Liver (tissue), 9 donors: ENCODE results near the gene TECTA. TPM values are rescaled to one million over a fixed set of nuclear protein-coding genes. Genes with fewer than 3 reads are reported as not detected.
A peak's percentile ranks its signal among the peaks of the same experiment; 100 is the strongest.

ENCODE experiments used
- DNase-seq: peaks from one replicate; pipeline ENCODE4 v3.0.0-alpha.2; 2017; ENCODE audit warnings: low spot score
- H3K27ac ChIP-seq, 2 donors: one replicate each; pipeline ENCODE4 v1.7.0; 2013; ENCODE audit warnings: inconsistent platforms in 2 of 2, low read length in 2 of 2, control low read depth in 1 of 2, low read depth in 1 of 2, mild to moderate bottlenecking in 1 of 2
- H3K27me3 ChIP-seq, 4 donors: one replicate each; pipeline versions ENCODE4 v1.6.1 to v1.7.0; 2013; ENCODE audit warnings: low read length in 3 of 4, inconsistent platforms in 1 of 4, mild to moderate bottlenecking in 1 of 4, moderate library complexity in 1 of 4; ENCODE audit not compliant: control insufficient read depth in 4 of 4, insufficient read depth in 4 of 4
- H3K36me3 ChIP-seq, 4 donors: one replicate each; pipeline versions ENCODE4 v1.6.1 to v1.7.0; 2013; ENCODE audit warnings: low read length in 3 of 4, mild to moderate bottlenecking in 3 of 4, low read depth in 1 of 4, moderate library complexity in 1 of 4; ENCODE audit not compliant: control insufficient read depth in 4 of 4, insufficient read depth in 3 of 4
- H3K4me1 ChIP-seq, 4 donors: one replicate each; pipeline versions ENCODE4 v1.6.1 to v1.7.0; 2013; ENCODE audit warnings: low read length in 3 of 4, mild to moderate bottlenecking in 3 of 4, moderate library complexity in 1 of 4; ENCODE audit not compliant: control insufficient read depth in 4 of 4, insufficient read depth in 4 of 4
- H3K4me3 ChIP-seq, 3 donors: one replicate each; pipeline versions ENCODE4 v1.6.1 to v1.7.0; 2013; ENCODE audit warnings: low read length in 3 of 3, control low read depth in 1 of 3, low read depth in 1 of 3, mild to moderate bottlenecking in 1 of 3
- H3K9ac ChIP-seq, 2 donors: one replicate each; pipeline ENCODE4 v1.7.0; 2013; ENCODE audit warnings: low read length in 2 of 2, mild to moderate bottlenecking in 2 of 2, moderate library complexity in 2 of 2, control low read depth in 1 of 2, low read depth in 1 of 2
- H3K9me3 ChIP-seq, 4 donors: one replicate each; pipeline versions ENCODE4 v1.6.1 to v1.7.0; 2013; ENCODE audit warnings: low read length in 3 of 4; ENCODE audit not compliant: control insufficient read depth in 4 of 4
- FOXA1 ChIP-seq: IDR thresholded peaks from 2 replicates; pipeline ENCODE4 v1.6.1; 2016; ENCODE audit warnings: antibody characterized with exemption
- HNF4A ChIP-seq, 2 donors: conservative IDR thresholded peaks; 2 replicates each; pipeline ENCODE4 v1.6.1; 2016; ENCODE audit warnings: antibody characterized with exemption in 2 of 2, mild to moderate bottlenecking in 2 of 2
- HNF4G ChIP-seq: IDR thresholded peaks from 2 replicates; pipeline ENCODE4 v1.6.1; 2016; ENCODE audit warnings: antibody characterized with exemption
- NR2F2 ChIP-seq: IDR thresholded peaks from 2 replicates; pipeline ENCODE4 v1.6.1; 2016; ENCODE audit warnings: antibody characterized with exemption
- RXRA ChIP-seq, 2 donors: IDR thresholded peaks; 2 replicates each; pipeline ENCODE4 v1.6.1; 2017 to 2018; ENCODE audit warnings: antibody characterized with exemption in 2 of 2, mild to moderate bottlenecking in 1 of 2
- SP1 ChIP-seq: IDR thresholded peaks from 2 replicates; pipeline ENCODE4 v1.6.1; 2018; ENCODE audit warnings: antibody characterized with exemption, mild to moderate bottlenecking
- WGBS: extraction: QIAGEN DNeasy Blood & Tissue Kit; methylation state at CpG from one replicate; pipeline ENCODE4 v1.1.7; 2013; 5-methylcytosine and 5-hydroxymethylcytosine counted together
- polyA plus RNA-seq, 2 donors: library from polyadenylated mRNA; stranded (reverse) in 1 of 2; unstranded in 1 of 2; fragments of 200-250 nt in 1 of 2; fragments of >200 nt in 1 of 2; fragmentation: Nextera tagmentation in 1 of 2; extraction: Ambion mirVana in 1 of 2; gene quantifications; one replicate each; pipeline versions ENCODE4 v1.2.1 to v1.2.3, GENCODE V29; 2013 to 2015
- total RNA-seq, 2 donors: library from RNA; depleted of rRNA; stranded (reverse); fragments of >200 nt; gene quantifications; one replicate each; pipeline ENCODE4 v1.2.3, GENCODE V29; 2014
- TF ChIP-seq, protein P1 (sequence below): fragments of 150-350 bp; IDR thresholded peaks from 2 replicates; pipeline ENCODE4 v1.5.1; 2017; ENCODE audit warnings: improper control_type of control experiment, low read depth, low read length; ENCODE audit not compliant: missing input control
- TF ChIP-seq, protein P2 (sequence below): IDR thresholded peaks from 2 replicates; pipeline ENCODE4 v1.6.1; 2016; ENCODE audit warnings: antibody characterized with exemption
- TF ChIP-seq, protein P3 (sequence below): IDR thresholded peaks from 2 replicates; pipeline ENCODE4 v1.6.1; 2016; ENCODE audit warnings: antibody characterized with exemption, mild to moderate bottlenecking
- TF ChIP-seq, protein P4 (sequence below): IDR thresholded peaks from 2 replicates; pipeline ENCODE4 v1.6.1; 2016; ENCODE audit warnings: antibody characterized with exemption
- donor health status: healthy.
- donor health status: healthy.
- donor health status: healthy.
- donor health status: healthy.
- donor health status: healthy.

The TECTA gene
- total and polyA plus RNA-seq, 4 donors: 0.46 to 2.4 (median 0.73) TPM

DNA sequence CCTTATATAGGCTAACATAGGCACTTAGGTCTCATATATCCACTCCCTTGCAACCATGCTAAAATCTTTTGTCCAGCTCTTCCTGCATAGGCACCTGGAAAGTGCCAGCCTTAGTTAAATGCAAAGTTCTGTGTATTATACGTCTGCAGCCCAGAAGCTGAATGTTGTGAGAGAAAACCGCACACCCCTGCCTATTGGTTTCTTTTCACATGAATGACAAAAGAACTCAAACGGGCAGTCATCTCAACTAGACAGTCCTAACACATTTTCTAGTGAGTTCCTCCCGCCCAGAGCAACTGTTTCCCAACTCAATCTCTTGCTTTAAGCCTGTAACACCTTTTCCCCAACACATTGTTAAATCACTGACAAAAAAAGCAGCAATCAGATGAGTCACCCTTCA is 122.1 kb downstream of the TECTA start:
- H3K4me3 ChIP-seq: no peak overlapping the region
- TF ChIP-seq SP1: no peak
- TF ChIP-seq, protein P1, sequence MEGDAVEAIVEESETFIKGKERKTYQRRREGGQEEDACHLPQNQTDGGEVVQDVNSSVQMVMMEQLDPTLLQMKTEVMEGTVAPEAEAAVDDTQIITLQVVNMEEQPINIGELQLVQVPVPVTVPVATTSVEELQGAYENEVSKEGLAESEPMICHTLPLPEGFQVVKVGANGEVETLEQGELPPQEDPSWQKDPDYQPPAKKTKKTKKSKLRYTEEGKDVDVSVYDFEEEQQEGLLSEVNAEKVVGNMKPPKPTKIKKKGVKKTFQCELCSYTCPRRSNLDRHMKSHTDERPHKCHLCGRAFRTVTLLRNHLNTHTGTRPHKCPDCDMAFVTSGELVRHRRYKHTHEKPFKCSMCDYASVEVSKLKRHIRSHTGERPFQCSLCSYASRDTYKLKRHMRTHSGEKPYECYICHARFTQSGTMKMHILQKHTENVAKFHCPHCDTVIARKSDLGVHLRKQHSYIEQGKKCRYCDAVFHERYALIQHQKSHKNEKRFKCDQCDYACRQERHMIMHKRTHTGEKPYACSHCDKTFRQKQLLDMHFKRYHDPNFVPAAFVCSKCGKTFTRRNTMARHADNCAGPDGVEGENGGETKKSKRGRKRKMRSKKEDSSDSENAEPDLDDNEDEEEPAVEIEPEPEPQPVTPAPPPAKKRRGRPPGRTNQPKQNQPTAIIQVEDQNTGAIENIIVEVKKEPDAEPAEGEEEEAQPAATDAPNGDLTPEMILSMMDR: no peak
- TF ChIP-seq NR2F2: no peak
- TF ChIP-seq, protein P2, sequence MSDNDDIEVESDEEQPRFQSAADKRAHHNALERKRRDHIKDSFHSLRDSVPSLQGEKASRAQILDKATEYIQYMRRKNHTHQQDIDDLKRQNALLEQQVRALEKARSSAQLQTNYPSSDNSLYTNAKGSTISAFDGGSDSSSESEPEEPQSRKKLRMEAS: no peak
- TF ChIP-seq, protein P3, sequence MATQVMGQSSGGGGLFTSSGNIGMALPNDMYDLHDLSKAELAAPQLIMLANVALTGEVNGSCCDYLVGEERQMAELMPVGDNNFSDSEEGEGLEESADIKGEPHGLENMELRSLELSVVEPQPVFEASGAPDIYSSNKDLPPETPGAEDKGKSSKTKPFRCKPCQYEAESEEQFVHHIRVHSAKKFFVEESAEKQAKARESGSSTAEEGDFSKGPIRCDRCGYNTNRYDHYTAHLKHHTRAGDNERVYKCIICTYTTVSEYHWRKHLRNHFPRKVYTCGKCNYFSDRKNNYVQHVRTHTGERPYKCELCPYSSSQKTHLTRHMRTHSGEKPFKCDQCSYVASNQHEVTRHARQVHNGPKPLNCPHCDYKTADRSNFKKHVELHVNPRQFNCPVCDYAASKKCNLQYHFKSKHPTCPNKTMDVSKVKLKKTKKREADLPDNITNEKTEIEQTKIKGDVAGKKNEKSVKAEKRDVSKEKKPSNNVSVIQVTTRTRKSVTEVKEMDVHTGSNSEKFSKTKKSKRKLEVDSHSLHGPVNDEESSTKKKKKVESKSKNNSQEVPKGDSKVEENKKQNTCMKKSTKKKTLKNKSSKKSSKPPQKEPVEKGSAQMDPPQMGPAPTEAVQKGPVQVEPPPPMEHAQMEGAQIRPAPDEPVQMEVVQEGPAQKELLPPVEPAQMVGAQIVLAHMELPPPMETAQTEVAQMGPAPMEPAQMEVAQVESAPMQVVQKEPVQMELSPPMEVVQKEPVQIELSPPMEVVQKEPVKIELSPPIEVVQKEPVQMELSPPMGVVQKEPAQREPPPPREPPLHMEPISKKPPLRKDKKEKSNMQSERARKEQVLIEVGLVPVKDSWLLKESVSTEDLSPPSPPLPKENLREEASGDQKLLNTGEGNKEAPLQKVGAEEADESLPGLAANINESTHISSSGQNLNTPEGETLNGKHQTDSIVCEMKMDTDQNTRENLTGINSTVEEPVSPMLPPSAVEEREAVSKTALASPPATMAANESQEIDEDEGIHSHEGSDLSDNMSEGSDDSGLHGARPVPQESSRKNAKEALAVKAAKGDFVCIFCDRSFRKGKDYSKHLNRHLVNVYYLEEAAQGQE: no peak
- TF ChIP-seq FOXA1: no peak
- TF ChIP-seq, protein P4, sequence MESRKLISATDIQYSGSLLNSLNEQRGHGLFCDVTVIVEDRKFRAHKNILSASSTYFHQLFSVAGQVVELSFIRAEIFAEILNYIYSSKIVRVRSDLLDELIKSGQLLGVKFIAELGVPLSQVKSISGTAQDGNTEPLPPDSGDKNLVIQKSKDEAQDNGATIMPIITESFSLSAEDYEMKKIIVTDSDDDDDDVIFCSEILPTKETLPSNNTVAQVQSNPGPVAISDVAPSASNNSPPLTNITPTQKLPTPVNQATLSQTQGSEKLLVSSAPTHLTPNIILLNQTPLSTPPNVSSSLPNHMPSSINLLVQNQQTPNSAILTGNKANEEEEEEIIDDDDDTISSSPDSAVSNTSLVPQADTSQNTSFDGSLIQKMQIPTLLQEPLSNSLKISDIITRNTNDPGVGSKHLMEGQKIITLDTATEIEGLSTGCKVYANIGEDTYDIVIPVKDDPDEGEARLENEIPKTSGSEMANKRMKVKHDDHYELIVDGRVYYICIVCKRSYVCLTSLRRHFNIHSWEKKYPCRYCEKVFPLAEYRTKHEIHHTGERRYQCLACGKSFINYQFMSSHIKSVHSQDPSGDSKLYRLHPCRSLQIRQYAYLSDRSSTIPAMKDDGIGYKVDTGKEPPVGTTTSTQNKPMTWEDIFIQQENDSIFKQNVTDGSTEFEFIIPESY: no peak
- no peak for TF ChIP-seq RXRA (IDR thresholded peaks at IDR 0.05)

DNA sequence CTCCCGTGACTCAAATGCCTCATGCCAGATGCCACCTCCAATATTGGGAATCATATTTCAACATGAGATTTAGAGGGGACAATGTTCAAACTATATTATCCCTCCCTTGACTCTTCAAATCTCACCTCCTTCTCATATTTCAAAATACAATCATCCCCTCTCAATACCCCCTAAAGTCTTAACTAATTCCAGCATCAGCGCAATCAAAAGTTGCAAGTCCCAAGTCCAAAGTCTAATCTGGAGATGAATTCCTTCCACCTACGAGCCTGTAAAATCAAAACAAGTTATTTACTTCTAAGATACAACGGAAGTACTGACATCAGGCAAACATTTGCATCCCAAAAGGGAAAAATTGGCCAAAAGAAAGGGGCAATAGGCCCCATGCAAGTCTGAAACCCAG is 124.3 kb downstream of the TECTA start:
- Histone ChIP-seq H3K4me1 (peaks cover 0 to 10% (median 7%) of the 10 kb centered on the region in 4 donors), H3K27ac (no peak overlapping the region), H3K9me3 (no peaks in the 10 kb centered on the region), H3K9ac (no peak overlapping the region), H3K27me3 (no peaks in the 10 kb centered on the region), H3K36me3 (no peaks in the 10 kb centered on the region), H3K4me3 (no peak overlapping the region)
- TF ChIP-seq HNF4A (conservative IDR thresholded peaks at IDR 0.05): peak; percentile 42 to 57
- TF ChIP-seq HNF4G: peak; percentile 10
- TF ChIP-seq SP1: no peak
- DNase-seq: no peak
- WGBS: 57% methylated on average over 4 of the region's 4 CpGs

More for the DNA sequence above, 122.1 kb downstream of the TECTA start:
- DNase-seq: no peak
- Histone ChIP-seq H3K27ac (no peak overlapping the region), H3K4me1 (no peaks in the 10 kb centered on the region), H3K27me3 (no peaks in the 10 kb centered on the region), H3K9me3 (no peaks in the 10 kb centered on the region), H3K9ac (no peak overlapping the region), H3K36me3 (no peaks in the 10 kb centered on the region)
- WGBS: 88% methylated on average over 4 of the region's 4 CpGs
